Muscle layer of duodenum (tissue), 2 donors: Measurements from ENCODE around the gene SIN3B.
A peak's percentile ranks its signal among the peaks of the same experiment; 100 is the strongest.

Experiments
- H3K27ac ChIP-seq: one replicate; pipeline ENCODE4 v1.7.0; 2013; ENCODE audit warnings: mild to moderate bottlenecking, low read length
- H3K27me3 ChIP-seq: one replicate; pipeline ENCODE4 v1.7.0; 2013; ENCODE audit warnings: low read depth, mild to moderate bottlenecking, control low read depth, low read length
- H3K36me3 ChIP-seq, 2 donors: one replicate each; pipeline ENCODE4 v1.7.0; 2013; ENCODE audit warnings: low read length in 2 of 2, control low read depth in 1 of 2, mild to moderate bottlenecking in 1 of 2; ENCODE audit not compliant: insufficient read depth in 2 of 2, control insufficient read depth in 1 of 2
- H3K4me1 ChIP-seq, 2 donors: one replicate each; pipeline ENCODE4 v1.7.0; 2013; ENCODE audit warnings: low read length in 2 of 2, mild to moderate bottlenecking in 2 of 2, control low read depth in 1 of 2, moderate library complexity in 1 of 2; ENCODE audit not compliant: insufficient read depth in 2 of 2, control insufficient read depth in 1 of 2
- H3K4me3 ChIP-seq, 2 donors: one replicate each; pipeline ENCODE4 v1.7.0; 2013; ENCODE audit warnings: low read length in 2 of 2, low read depth in 1 of 2, mild to moderate bottlenecking in 1 of 2
- H3K9me3 ChIP-seq, 2 donors: one replicate each; pipeline ENCODE4 v1.7.0; 2013; ENCODE audit warnings: low read length in 2 of 2, control low read depth in 1 of 2, mild to moderate bottlenecking in 1 of 2; ENCODE audit not compliant: control insufficient read depth in 1 of 2
- donor health status: healthy.

SIN3B gene

GRCh38 chr19:16891696-16892382 is 62.6 kb downstream of the SIN3B start:
- Histone ChIP-seq H3K4me3 (no peak overlapping the region), H3K9me3 (no peaks in the 10 kb centered on the region), H3K27ac (no peak overlapping the region), H3K27me3 (no peaks in the 10 kb centered on the region), H3K36me3 (no peaks in the 10 kb centered on the region), H3K4me1 (peaks cover 0 to 6% of the 10 kb centered on the region in 2 donors)

GRCh38 chr19:16892436-16892835 is 63.2 kb downstream of the SIN3B start:
- Histone ChIP-seq H3K27me3 (no peaks in the 10 kb centered on the region), H3K9me3 (no peaks in the 10 kb centered on the region), H3K4me1 (peaks cover 0 to 6% of the 10 kb centered on the region in 2 donors), H3K27ac (no peak overlapping the region), H3K36me3 (no peaks in the 10 kb centered on the region), H3K4me3 (no peak overlapping the region)

- Histone ChIP-seq H3K27me3 (no peaks in the 10 kb centered on the region), H3K9me3 (no peaks in the 10 kb centered on the region), H3K36me3 (no peaks in the 10 kb centered on the region), H3K4me3 (no peak overlapping the region), H3K27ac (no peak overlapping the region), H3K4me1 (peaks cover 0 to 6% of the 10 kb centered on the region in 2 donors)
Observed at GRCh38 chr19:16892868-16893685, 63.9 kb downstream of the SIN3B start.

GRCh38 chr19:16893686-16893989 is 64.4 kb downstream of the SIN3B start:
- Histone ChIP-seq H3K27me3 (no peaks in the 10 kb centered on the region), H3K27ac (no peak overlapping the region), H3K9me3 (no peaks in the 10 kb centered on the region), H3K36me3 (no peaks in the 10 kb centered on the region), H3K4me3 (no peak overlapping the region), H3K4me1 (peaks cover 0 to 6% of the 10 kb centered on the region in 2 donors)

GRCh38 chr19:16894080-16894479 is 64.9 kb downstream of the SIN3B start:
- no peaks in the 10 kb centered on the region for H3K36me3 ChIP-seq
- H3K27ac ChIP-seq = no peak overlapping the region

GRCh38 chr19:16895467-16896145 is 66.4 kb downstream of the SIN3B start:
- H3K4me3 ChIP-seq = peak overlapping the region; percentile 18 to 67
- H3K36me3 ChIP-seq = no peaks in the 10 kb centered on the region
- H3K9me3 ChIP-seq = no peaks in the 10 kb centered on the region
- H3K4me1 ChIP-seq = peaks cover 0 to 6% of the 10 kb centered on the region in 2 donors
- H3K27me3 ChIP-seq = no peaks in the 10 kb centered on the region
- H3K27ac ChIP-seq = no peak overlapping the region

More at GRCh38 chr19:16894080-16894479, 64.9 kb downstream of the SIN3B start:
- H3K4me3 ChIP-seq = no peak overlapping the region
- peaks cover 0 to 6% of the 10 kb centered on the region in 2 donors for H3K4me1 ChIP-seq
- H3K9me3 ChIP-seq = no peaks in the 10 kb centered on the region
- no peaks in the 10 kb centered on the region for H3K27me3 ChIP-seq

GRCh38 chr19:16896146-16897028 is 67.2 kb downstream of the SIN3B start:
- Histone ChIP-seq H3K27ac (no peak overlapping the region), H3K4me1 (peaks cover 0 to 6% of the 10 kb centered on the region in 2 donors), H3K36me3 (no peaks in the 10 kb centered on the region), H3K27me3 (no peaks in the 10 kb centered on the region), H3K4me3 (peak overlapping the region; percentile 30 to 67), H3K9me3 (no peaks in the 10 kb centered on the region)

- Histone ChIP-seq H3K27ac (no peak overlapping the region), H3K27me3 (no peaks in the 10 kb centered on the region), H3K4me1 (peaks cover 0 to 6% of the 10 kb centered on the region in 2 donors), H3K36me3 (no peaks in the 10 kb centered on the region), H3K9me3 (no peaks in the 10 kb centered on the region), H3K4me3 (peak overlapping the region in 1 of 2 donors; percentile 75)
Observed at GRCh38 chr19:16897029-16897855, 68.0 kb downstream of the SIN3B start.

- Histone ChIP-seq H3K4me3 (peak overlapping the region in 1 of 2 donors; percentile 75), H3K36me3 (no peaks in the 10 kb centered on the region), H3K27me3 (no peaks in the 10 kb centered on the region), H3K27ac (no peak overlapping the region), H3K4me1 (peaks cover 0 to 6% of the 10 kb centered on the region in 2 donors), H3K9me3 (no peaks in the 10 kb centered on the region)
Observed at GRCh38 chr19:16897856-16898161, 68.6 kb downstream of the SIN3B start.

GRCh38 chr19:16898361-16899015 is 69.3 kb downstream of the SIN3B start:
- Histone ChIP-seq H3K27me3 (no peaks in the 10 kb centered on the region), H3K9me3 (no peaks in the 10 kb centered on the region), H3K4me3 (no peak overlapping the region), H3K4me1 (peaks cover 0 to 6% of the 10 kb centered on the region in 2 donors), H3K36me3 (no peaks in the 10 kb centered on the region), H3K27ac (no peak overlapping the region)
